NT2/D1 (cell line): ENCODE data around the gene FRMD3.

Experiments used
- SUZ12 ChIP-seq: IDR thresholded peaks from 2 replicates; pipeline ENCODE4 v1.6.1; 2011; ENCODE audit not compliant: insufficient read length, insufficient read depth; ENCODE audit errors: extremely low read depth
- YY1 ChIP-seq: IDR thresholded peaks from 2 replicates; pipeline ENCODE4 v1.6.1; 2011; ENCODE audit not compliant: insufficient read length, insufficient read depth

DNA sequence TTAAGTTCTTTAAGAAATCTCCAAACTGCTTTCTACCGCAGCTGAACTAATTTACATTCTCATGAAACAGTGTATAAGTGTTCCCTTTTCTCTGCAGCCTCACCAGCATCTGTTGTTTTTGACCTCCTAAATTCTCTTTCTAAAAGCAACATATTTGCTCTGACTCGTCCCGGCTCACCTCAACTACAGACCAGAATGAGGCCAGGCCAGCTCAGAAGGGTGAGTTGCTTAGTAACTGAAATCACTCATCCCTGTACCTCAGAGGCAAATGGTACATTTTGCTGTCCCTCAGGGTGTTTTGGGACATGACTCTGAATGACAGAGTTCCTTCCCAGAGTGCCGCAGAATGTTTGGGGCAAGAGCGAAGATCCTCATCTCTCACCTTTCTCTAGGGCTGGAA is 127.5 kb downstream of the FRMD3 start:
- TF ChIP-seq SUZ12, result no peak
- no peak for TF ChIP-seq YY1
